ENCODE results near the gene HECW1.
A peak's percentile ranks its signal among the peaks of the same experiment; 100 is the strongest.

The HECW1 gene

DNA sequence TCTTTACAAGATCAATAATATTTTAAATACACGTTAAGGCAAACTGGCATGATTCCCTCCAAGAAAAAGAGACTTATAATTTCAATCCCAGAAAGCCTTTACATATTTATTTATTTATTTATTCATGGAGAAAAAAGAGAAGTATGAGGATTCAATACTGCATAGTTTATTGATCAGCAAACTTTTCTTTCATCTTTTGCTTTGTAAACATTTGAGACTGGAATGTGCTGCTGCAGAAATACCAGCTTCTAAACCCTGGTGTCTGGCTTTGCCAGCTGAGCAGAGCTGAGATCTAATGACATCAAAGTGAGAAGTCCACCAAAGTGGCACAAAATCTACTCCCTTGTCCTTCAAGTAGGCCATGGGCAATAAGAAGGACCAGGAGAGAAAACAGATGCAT is 376.8 kb downstream of the HECW1 start:
- H2BK5ac ChIP-seq (ENCODE audit: low read depth, low read length, poor library complexity, severe bottlenecking) = no peak overlapping the region
- H3K79me1 ChIP-seq (replicated peaks; ENCODE audit: low read length, poor library complexity, severe bottlenecking) = no peaks in the 10 kb centered on the region
- H3K9me3 ChIP-seq (ENCODE audit: control insufficient read depth, low read length) = no peaks in the 10 kb centered on the region
- no peak for DNase-seq
- H4K91ac ChIP-seq (ENCODE audit: low read length) = no peak overlapping the region
- H3K4ac ChIP-seq (ENCODE audit: low read depth in 1 of 2, low read length in 2 of 2) = no peak overlapping the region
- no peak overlapping the region for H3K18ac ChIP-seq (ENCODE audit: low read depth in 1 of 2, low read length in 2 of 2)
- H2BK12ac ChIP-seq (ENCODE audit: low read length in 2 of 2) = no peak overlapping the region
- H3K4me2 ChIP-seq (ENCODE audit: low read length, poor library complexity, severe bottlenecking) = no peak overlapping the region
- H3K23ac ChIP-seq (ENCODE audit: low read length in 2 of 2) = no peak overlapping the region
- no peak overlapping the region for H3K9ac ChIP-seq (ENCODE audit: low read length)
- H2BK15ac ChIP-seq (ENCODE audit: low read depth, poor library complexity, severe bottlenecking) = no peak overlapping the region
- no peak overlapping the region for H2BK120ac ChIP-seq (ENCODE audit: low read depth, low read length)
- H3K4me3 ChIP-seq (ENCODE audit: insufficient read depth in 1 of 2, low read depth in 1 of 2, low read length in 2 of 2) = no peak overlapping the region
- no CpG with 5 or more reads among the region's 1 CpG for WGBS
- peak overlapping the region; percentile 92 for H2AK5ac ChIP-seq (ENCODE audit: low read length, severe bottlenecking)
- H2AFZ ChIP-seq (ENCODE audit: low read depth, low read length) = no peak overlapping the region
- H3K4me1 ChIP-seq (ENCODE audit: control insufficient read depth, insufficient read depth, low read depth, low read length) = peaks cover 8% of the 10 kb centered on the region
- H3K27me3 ChIP-seq (ENCODE audit: control insufficient read depth in 1 of 2, insufficient read depth in 1 of 2, low read length in 2 of 2) = peaks cover 0 to 18% of the 10 kb centered on the region in 2 experiments
- H3K27ac ChIP-seq (ENCODE audit: low read length, poor library complexity, severe bottlenecking) = no peak overlapping the region
- no peaks in the 10 kb centered on the region for H3K36me3 ChIP-seq (ENCODE audit: control insufficient read depth in 1 of 2, insufficient read depth in 2 of 2, low read depth in 1 of 2, low read length in 2 of 2)
- H3K14ac ChIP-seq (ENCODE audit: low read length in 2 of 2) = no peak overlapping the region
- H4K8ac ChIP-seq (ENCODE audit: low read length) = no peak overlapping the region

GRCh38 chr7:43490016-43490415 is 377.6 kb downstream of the HECW1 start:
- Histone ChIP-seq H3K27ac (ENCODE audit: low read length, poor library complexity, severe bottlenecking) (no peak overlapping the region), H3K23ac (ENCODE audit: low read length in 2 of 2) (no peak overlapping the region), H2BK120ac (ENCODE audit: low read depth, low read length) (no peak overlapping the region), H4K8ac (ENCODE audit: low read length) (no peak overlapping the region), H3K4me1 (ENCODE audit: control insufficient read depth, insufficient read depth, low read depth, low read length) (peaks cover 8% of the 10 kb centered on the region), H2AFZ (ENCODE audit: low read depth, low read length) (no peak overlapping the region), H2AK5ac (ENCODE audit: low read length, severe bottlenecking) (no peak overlapping the region), H3K9ac (ENCODE audit: low read length) (no peak overlapping the region), H3K27me3 (ENCODE audit: control insufficient read depth in 1 of 2, insufficient read depth in 1 of 2, low read length in 2 of 2) (peaks cover 0 to 18% of the 10 kb centered on the region in 2 experiments), H3K4me3 (ENCODE audit: insufficient read depth in 1 of 2, low read depth in 1 of 2, low read length in 2 of 2) (no peak overlapping the region), H3K36me3 (ENCODE audit: control insufficient read depth in 1 of 2, insufficient read depth in 2 of 2, low read depth in 1 of 2, low read length in 2 of 2) (no peaks in the 10 kb centered on the region), H3K14ac (ENCODE audit: low read length in 2 of 2) (no peak overlapping the region), H3K79me1 (replicated peaks; ENCODE audit: low read length, poor library complexity, severe bottlenecking) (no peaks in the 10 kb centered on the region), H2BK5ac (ENCODE audit: low read depth, low read length, poor library complexity, severe bottlenecking) (no peak overlapping the region), H3K4ac (ENCODE audit: low read depth in 1 of 2, low read length in 2 of 2) (no peak overlapping the region), H3K4me2 (ENCODE audit: low read length, poor library complexity, severe bottlenecking) (no peak overlapping the region), H2BK12ac (ENCODE audit: low read length in 2 of 2) (no peak overlapping the region), H4K91ac (ENCODE audit: low read length) (no peak overlapping the region), H2BK15ac (ENCODE audit: low read depth, poor library complexity, severe bottlenecking) (no peak overlapping the region), H3K9me3 (ENCODE audit: control insufficient read depth, low read length) (no peaks in the 10 kb centered on the region), H3K18ac (ENCODE audit: low read depth in 1 of 2, low read length in 2 of 2) (no peak overlapping the region)
- WGBS = 90% methylated on average over 3 of the region's 3 CpGs
- DNase-seq = no peak

DNA sequence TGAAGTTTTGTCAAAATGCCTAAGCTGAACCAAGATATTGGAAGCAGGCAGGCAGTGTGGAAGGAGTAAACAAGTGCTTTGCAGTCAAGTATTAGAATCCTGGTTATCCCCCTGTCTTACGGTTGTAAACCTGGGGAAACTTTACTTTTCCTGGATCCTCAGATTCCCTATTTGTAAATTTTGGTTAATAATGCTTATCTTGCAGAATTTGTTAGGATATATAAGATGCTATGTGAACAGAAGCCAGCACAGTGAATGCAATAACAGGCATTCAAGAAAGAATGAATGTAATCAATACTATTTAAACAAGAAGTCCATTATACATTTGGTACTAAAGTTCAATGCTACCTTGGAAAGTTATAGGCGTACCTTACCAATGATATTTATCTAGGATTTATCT is 378.7 kb downstream of the HECW1 start:
- no peak overlapping the region for H2BK120ac ChIP-seq (ENCODE audit: low read depth, low read length)
- H2AFZ ChIP-seq (ENCODE audit: low read depth, low read length) = no peak overlapping the region
- H3K23ac ChIP-seq (ENCODE audit: low read length in 2 of 2) = no peak overlapping the region
- H2BK5ac ChIP-seq (ENCODE audit: low read depth, low read length, poor library complexity, severe bottlenecking) = no peak overlapping the region
- H3K4ac ChIP-seq (ENCODE audit: low read depth in 1 of 2, low read length in 2 of 2) = no peak overlapping the region
- peaks cover 0 to 22% of the 10 kb centered on the region in 2 experiments for H3K27me3 ChIP-seq (ENCODE audit: control insufficient read depth in 1 of 2, insufficient read depth in 1 of 2, low read length in 2 of 2)
- H4K8ac ChIP-seq (ENCODE audit: low read length) = no peak overlapping the region
- no peaks in the 10 kb centered on the region for H3K36me3 ChIP-seq (ENCODE audit: control insufficient read depth in 1 of 2, insufficient read depth in 2 of 2, low read depth in 1 of 2, low read length in 2 of 2)
- H3K4me2 ChIP-seq (ENCODE audit: low read length, poor library complexity, severe bottlenecking) = no peak overlapping the region
- H2AK5ac ChIP-seq (ENCODE audit: low read length, severe bottlenecking) = no peak overlapping the region
- no peak overlapping the region for H2BK12ac ChIP-seq (ENCODE audit: low read length in 2 of 2)
- H3K9ac ChIP-seq (ENCODE audit: low read length) = no peak overlapping the region
- no peak overlapping the region for H3K4me3 ChIP-seq (ENCODE audit: insufficient read depth in 1 of 2, low read depth in 1 of 2, low read length in 2 of 2)
- no peaks in the 10 kb centered on the region for H3K79me1 ChIP-seq (replicated peaks; ENCODE audit: low read length, poor library complexity, severe bottlenecking)
- no peak overlapping the region for H3K27ac ChIP-seq (ENCODE audit: low read length, poor library complexity, severe bottlenecking)
- no peak for DNase-seq
- no peaks in the 10 kb centered on the region for H3K9me3 ChIP-seq (ENCODE audit: control insufficient read depth, low read length)
- peaks cover 8% of the 10 kb centered on the region for H3K4me1 ChIP-seq (ENCODE audit: control insufficient read depth, insufficient read depth, low read depth, low read length)
- no peak overlapping the region for H4K91ac ChIP-seq (ENCODE audit: low read length)
- H3K14ac ChIP-seq (ENCODE audit: low read length in 2 of 2) = no peak overlapping the region
- 100% methylated on average over 1 of the region's 2 CpGs for WGBS
- no peak overlapping the region for H3K18ac ChIP-seq (ENCODE audit: low read depth in 1 of 2, low read length in 2 of 2)
- no peak overlapping the region for H2BK15ac ChIP-seq (ENCODE audit: low read depth, poor library complexity, severe bottlenecking)

GRCh38 chr7:43491984-43492383 is 379.5 kb downstream of the HECW1 start:
- no peak overlapping the region for H3K14ac ChIP-seq (ENCODE audit: low read length in 2 of 2)
- peaks cover 0 to 24% of the 10 kb centered on the region in 2 experiments for H3K27me3 ChIP-seq (ENCODE audit: control insufficient read depth in 1 of 2, insufficient read depth in 1 of 2, low read length in 2 of 2)
- no peak overlapping the region for H2BK5ac ChIP-seq (ENCODE audit: low read depth, low read length, poor library complexity, severe bottlenecking)
- H2AFZ ChIP-seq (ENCODE audit: low read depth, low read length) = no peak overlapping the region
- no peak overlapping the region for H2BK12ac ChIP-seq (ENCODE audit: low read length in 2 of 2)
- WGBS = 71% methylated on average over 2 of the region's 2 CpGs
- no peaks in the 10 kb centered on the region for H3K79me1 ChIP-seq (replicated peaks; ENCODE audit: low read length, poor library complexity, severe bottlenecking)
- DNase-seq = peak; percentile 17
- no peak overlapping the region for H2AK5ac ChIP-seq (ENCODE audit: low read length, severe bottlenecking)
- no peak overlapping the region for H3K4me3 ChIP-seq (ENCODE audit: insufficient read depth in 1 of 2, low read depth in 1 of 2, low read length in 2 of 2)
- H3K9me3 ChIP-seq (ENCODE audit: control insufficient read depth, low read length) = no peaks in the 10 kb centered on the region
- no peak overlapping the region for H3K4me2 ChIP-seq (ENCODE audit: low read length, poor library complexity, severe bottlenecking)
- no peak overlapping the region for H3K27ac ChIP-seq (ENCODE audit: low read length, poor library complexity, severe bottlenecking)
- H3K18ac ChIP-seq (ENCODE audit: low read depth in 1 of 2, low read length in 2 of 2) = no peak overlapping the region
- no peaks in the 10 kb centered on the region for H3K36me3 ChIP-seq (ENCODE audit: control insufficient read depth in 1 of 2, insufficient read depth in 2 of 2, low read depth in 1 of 2, low read length in 2 of 2)
- H4K8ac ChIP-seq (ENCODE audit: low read length) = no peak overlapping the region
- no peak overlapping the region for H2BK15ac ChIP-seq (ENCODE audit: low read depth, poor library complexity, severe bottlenecking)
- H3K23ac ChIP-seq (ENCODE audit: low read length in 2 of 2) = no peak overlapping the region
- peaks cover 5% of the 10 kb centered on the region for H3K4me1 ChIP-seq (ENCODE audit: control insufficient read depth, insufficient read depth, low read depth, low read length)
- no peak overlapping the region for H3K4ac ChIP-seq (ENCODE audit: low read depth in 1 of 2, low read length in 2 of 2)
- no peak overlapping the region for H3K9ac ChIP-seq (ENCODE audit: low read length)
- no peak overlapping the region for H2BK120ac ChIP-seq (ENCODE audit: low read depth, low read length)
- no peak overlapping the region for H4K91ac ChIP-seq (ENCODE audit: low read length)
